ENCODE measurements around the gene BBX. TPM values are rescaled to one million over a fixed set of nuclear protein-coding genes. Genes with fewer than 3 reads are reported as not detected.

Gene BBX
- total and polyA plus RNA-seq, 4 donors = 4.7 to 25.1 (median 20.5) TPM

GRCh38 chr3:107540857-107541256 lies 18.1 kb downstream of the BBX start (continued):
- no peak for TF ChIP-seq ZBTB33 (IDR thresholded peaks at IDR 0.05)

GRCh38 chr3:107542665-107543064 lies 19.9 kb downstream of the BBX start:
- Histone ChIP-seq H3K27me3 (ENCODE audit: control insufficient read depth in 4 of 4, insufficient read depth in 4 of 4, low read length in 3 of 4) (no peaks in the 10 kb centered on the region), H3K4me3 (ENCODE audit: low read depth in 1 of 3, low read length in 3 of 3) (no peak overlapping the region), H3K9ac (ENCODE audit: low read depth in 1 of 2, low read length in 2 of 2) (no peak overlapping the region), H3K9me3 (ENCODE audit: control insufficient read depth in 4 of 4, low read length in 3 of 4) (no peaks in the 10 kb centered on the region), H3K36me3 (ENCODE audit: control insufficient read depth in 4 of 4, insufficient read depth in 3 of 4, low read depth in 1 of 4, low read length in 3 of 4) (no peaks in the 10 kb centered on the region), H3K4me1 (ENCODE audit: control insufficient read depth in 4 of 4, insufficient read depth in 4 of 4, low read length in 3 of 4) (no peaks in the 10 kb centered on the region), H3K27ac (ENCODE audit: low read depth in 1 of 2, low read length in 2 of 2) (no peak overlapping the region)
- no peak for DNase-seq (ENCODE audit: low spot score)
- TF ChIP-seq EGR1 (IDR thresholded peaks at IDR 0.05; ENCODE audit: low read depth in 2 of 2) (no peak), ATF3 (IDR thresholded peaks at IDR 0.05) (no peak), TAF1 (conservative IDR thresholded peaks at IDR 0.05) (no peak), HNF4G (IDR thresholded peaks at IDR 0.05) (no peak), FOXA2 (IDR thresholded peaks at IDR 0.05) (no peak), ZBTB33 (IDR thresholded peaks at IDR 0.05) (no peak), NR2F2 (IDR thresholded peaks at IDR 0.05) (no peak), SP1 (IDR thresholded peaks at IDR 0.05) (no peak), RXRA (IDR thresholded peaks at IDR 0.05) (no peak), MAX (IDR thresholded peaks at IDR 0.05) (no peak)
- 88% methylated on average over 2 of the region's 2 CpGs for WGBS

GRCh38 chr3:107543666-107544065 lies 20.9 kb downstream of the BBX start:
- TF ChIP-seq CTCF (IDR thresholded peaks at IDR 0.05; ENCODE audit: low read depth, low read length, missing input control) (peak; percentile 37), RXRA (IDR thresholded peaks at IDR 0.05) (no peak), HNF4A (conservative IDR thresholded peaks at IDR 0.05) (no peak), GABPA (IDR thresholded peaks at IDR 0.05 in 1 of 2, conservative IDR thresholded peaks at IDR 0.05 in 1 of 2) (no peak), RAD21 (IDR thresholded peaks at IDR 0.05) (peak; percentile 61 to 74)
- Histone ChIP-seq H3K4me3 (ENCODE audit: low read depth in 1 of 3, low read length in 3 of 3) (no peak overlapping the region), H3K9ac (ENCODE audit: low read depth in 1 of 2, low read length in 2 of 2) (no peak overlapping the region), H3K36me3 (ENCODE audit: control insufficient read depth in 4 of 4, insufficient read depth in 3 of 4, low read depth in 1 of 4, low read length in 3 of 4) (no peaks in the 10 kb centered on the region), H3K27me3 (ENCODE audit: control insufficient read depth in 4 of 4, insufficient read depth in 4 of 4, low read length in 3 of 4) (no peaks in the 10 kb centered on the region), H3K4me1 (ENCODE audit: control insufficient read depth in 4 of 4, insufficient read depth in 4 of 4, low read length in 3 of 4) (no peaks in the 10 kb centered on the region), H3K9me3 (ENCODE audit: control insufficient read depth in 4 of 4, low read length in 3 of 4) (peaks cover 0 to 2% (median 0%) of the 10 kb centered on the region in 4 donors), H3K27ac (ENCODE audit: low read depth in 1 of 2, low read length in 2 of 2) (no peak overlapping the region)
- 81% methylated on average over 4 of the region's 4 CpGs for WGBS
- no peak for DNase-seq (ENCODE audit: low spot score)
